ENCODE data around the gene ISCA1.

ISCA1 gene

DNA sequence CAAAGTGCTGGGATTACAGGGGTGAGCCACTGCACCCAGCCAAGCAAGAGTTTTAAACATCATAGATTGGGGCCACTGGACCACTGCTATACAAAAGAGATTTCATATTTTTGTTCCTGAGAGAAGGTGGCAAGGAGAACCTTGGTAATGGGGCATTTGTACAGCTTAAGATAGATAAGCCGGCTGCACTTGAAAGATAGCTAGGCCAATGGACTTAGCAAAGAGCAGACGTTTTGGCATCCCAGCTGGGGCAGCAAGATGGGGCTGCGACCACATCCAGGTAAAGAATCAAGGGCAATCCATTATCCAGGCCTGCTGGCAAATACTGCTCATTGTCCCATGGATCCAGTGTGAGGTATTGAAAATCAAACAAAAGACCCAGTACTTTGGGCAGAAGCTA is 3.9 kb upstream of the ISCA1 start:
- no peak for DNase-seq (ENCODE audit: low read depth in 1 of 2, low spot score in 1 of 2)

DNA sequence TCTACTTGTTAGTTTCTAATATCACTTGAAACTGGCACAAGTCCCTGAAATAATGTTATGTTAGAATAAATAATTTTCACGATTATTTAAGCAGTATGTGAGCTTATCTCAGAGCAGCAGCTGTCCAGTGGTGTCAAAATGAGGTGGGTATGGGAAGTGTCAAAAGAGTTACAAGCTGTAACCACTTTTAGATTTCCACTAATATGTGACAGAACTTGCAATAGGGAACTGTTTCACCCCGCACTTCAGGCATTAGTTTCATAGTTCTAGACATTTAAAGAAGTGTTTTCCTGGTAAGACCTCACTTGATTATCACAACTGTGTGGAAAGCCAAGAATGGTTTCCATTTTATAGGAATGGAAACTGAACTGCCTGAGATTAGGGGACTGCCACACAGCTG is 2.9 kb upstream of the ISCA1 start:
- DNase-seq (ENCODE audit: low read depth in 1 of 2, low spot score in 1 of 2), result no peak

DNA sequence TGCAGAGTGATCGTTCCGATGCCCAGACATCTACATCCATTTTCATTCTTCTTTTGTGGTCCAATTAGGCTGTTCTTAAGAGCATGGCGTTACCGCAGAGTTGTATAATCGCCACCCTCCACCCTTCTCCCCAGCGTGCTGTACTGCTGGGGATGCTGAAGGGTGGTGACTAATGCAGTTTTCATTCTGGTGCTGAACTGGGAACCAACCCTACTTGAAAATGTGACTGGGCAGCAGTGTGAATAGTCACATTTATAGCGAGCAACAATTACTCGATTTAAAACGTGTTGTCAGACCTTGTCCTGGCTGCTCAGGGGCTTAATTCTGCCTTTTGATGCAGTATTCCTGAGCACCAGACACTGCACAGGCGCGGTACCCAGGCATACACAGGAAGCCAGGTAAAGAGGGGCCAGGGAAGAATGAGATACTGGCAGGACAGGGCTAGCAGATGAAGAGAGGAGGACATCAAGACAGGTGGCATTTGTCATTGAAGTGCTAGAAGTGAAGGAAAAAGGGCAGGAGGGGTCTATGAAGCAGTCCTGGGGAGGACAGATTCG is 719 bp upstream of the ISCA1 start:
- DNase-seq (ENCODE audit: low read depth in 1 of 2, low spot score in 1 of 2), result no peak

DNA sequence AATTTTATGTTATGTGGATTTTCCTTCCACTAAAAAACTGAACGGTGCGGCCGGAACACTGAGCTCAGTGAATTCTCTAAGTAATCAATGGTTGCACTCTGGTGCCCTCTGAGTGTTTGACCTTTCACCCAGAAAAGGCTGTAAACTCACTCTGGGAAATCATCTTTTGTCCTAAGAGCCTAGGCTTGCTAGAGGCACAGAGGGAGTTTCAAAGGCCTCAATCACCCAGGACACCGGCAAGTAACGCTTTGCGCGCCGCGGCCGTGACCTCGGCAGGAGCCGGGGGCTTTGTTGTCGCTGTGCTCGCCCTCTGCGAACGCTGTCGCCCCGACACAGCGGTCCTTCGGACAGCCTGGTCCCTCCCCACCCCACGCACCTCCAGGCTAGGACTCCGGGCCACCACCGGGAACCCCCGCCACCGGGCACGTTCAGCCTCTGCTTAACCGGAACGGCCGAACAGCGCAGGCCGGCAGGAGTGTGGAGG is 703 bp downstream of the ISCA1 start:
- DNase-seq (ENCODE audit: low read depth in 1 of 2, low spot score in 1 of 2), result peak in 1 of 2 donors; percentile 6

DNA sequence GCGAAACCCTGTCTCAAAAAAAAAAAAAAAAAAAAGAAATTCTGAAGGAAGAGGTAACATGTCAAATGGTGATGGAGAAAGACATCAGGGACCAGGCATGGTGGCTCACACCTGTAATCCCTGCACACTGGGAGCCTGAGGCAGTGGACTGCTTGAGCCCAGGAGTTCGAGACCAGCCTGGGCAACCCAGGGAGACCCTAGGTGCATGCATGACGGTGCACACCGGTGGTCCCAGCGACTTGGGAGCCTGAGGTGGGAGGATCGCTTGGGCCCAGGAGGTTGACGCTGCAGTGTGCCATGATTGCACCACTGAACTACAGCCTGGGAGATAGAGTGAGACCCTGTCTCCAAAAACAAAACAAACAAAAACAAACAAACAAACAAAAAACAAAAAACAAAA is 1.8 kb downstream of the ISCA1 start:
- no peak for DNase-seq (ENCODE audit: low read depth in 1 of 2, low spot score in 1 of 2)

GRCh38 chr9:86279839-86280238 is 2.5 kb downstream of the ISCA1 start:
- no peak for DNase-seq (ENCODE audit: low read depth in 1 of 2, low spot score in 1 of 2)

DNA sequence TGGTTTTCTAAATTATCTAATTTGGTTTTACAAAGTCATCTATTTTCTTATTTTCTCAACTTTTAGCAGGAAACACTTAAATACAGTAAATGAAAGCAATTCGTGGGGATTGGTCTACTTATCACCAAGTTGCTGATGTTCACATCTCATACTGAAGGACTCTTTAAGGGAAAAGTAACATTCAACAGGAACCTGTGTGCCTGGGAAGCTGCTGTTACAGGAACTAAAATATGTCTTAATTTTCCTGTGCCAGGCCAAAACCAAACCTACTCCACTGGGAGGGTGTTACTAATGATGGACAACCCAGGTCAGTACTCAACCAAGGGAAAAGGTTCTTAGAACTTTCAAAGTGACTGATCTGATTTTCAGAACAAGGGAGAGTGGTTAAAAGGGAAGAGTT is 5.3 kb downstream of the ISCA1 start:
- no peak for DNase-seq (ENCODE audit: low read depth in 1 of 2, low spot score in 1 of 2)

DNA sequence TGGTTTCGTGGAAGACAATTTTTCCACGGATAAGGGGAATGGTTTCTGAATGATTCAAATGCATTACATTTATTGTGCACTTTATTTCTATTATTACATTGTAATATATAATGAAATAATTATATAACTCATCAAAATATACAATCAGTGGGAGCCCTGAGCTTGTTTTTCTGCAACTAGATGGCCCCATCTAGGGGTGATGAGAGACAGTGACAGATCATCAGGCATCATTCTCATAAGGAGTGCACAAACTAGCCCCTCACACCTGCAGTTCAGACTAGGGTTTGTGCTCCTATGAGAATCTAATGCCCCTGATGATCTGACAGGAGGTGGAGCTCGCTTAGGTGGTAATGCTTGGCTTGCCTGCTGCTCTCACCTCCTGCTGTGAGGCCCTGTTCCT is 6.4 kb downstream of the ISCA1 start:
- DNase-seq (ENCODE audit: low read depth in 1 of 2, low spot score in 1 of 2), result no peak

GRCh38 chr9:86274821-86275643 is 7.3 kb downstream of the ISCA1 start:
- DNase-seq (ENCODE audit: low read depth in 1 of 2, low spot score in 1 of 2), result no peak

DNA sequence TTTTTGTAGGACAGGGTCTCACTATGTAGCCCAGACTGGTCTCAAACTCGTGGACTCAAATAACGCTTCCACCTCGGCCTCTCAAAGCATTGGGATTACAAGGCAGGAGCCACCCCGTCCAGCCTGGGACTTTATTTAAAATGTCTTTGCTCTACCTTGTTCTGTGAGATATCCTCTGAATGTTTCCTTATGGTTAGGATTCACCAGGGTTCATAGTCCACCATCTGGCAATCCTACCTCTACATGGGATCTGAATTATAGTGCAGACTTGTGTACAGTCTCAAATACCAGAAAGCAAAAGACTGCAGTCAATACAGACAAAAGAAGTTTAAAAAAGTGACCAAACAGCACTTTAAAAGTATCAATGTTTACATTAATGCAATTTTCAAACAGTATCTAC is 10.1 kb downstream of the ISCA1 start:
- DNase-seq (ENCODE audit: low read depth in 1 of 2, low spot score in 1 of 2), result no peak

DNA sequence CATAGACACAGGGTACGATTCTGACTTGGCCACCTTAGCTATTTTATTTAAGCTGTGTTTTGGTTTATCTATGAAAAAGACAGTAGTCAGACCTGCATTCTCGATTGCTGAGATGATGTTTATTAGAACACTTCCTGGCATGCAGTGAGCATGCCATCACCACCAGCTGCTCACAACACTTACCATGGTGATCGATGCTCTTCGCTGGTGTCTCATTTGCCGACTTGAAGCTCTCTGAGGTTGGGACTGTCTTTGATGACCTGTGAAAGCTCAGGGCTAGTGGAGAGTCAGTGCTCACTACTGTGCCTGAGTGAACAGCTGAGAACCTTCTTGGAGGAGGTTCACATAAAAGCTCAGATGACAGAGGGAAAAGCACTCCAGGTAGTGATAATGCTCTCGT is 18.5 kb downstream of the ISCA1 start:
- DNase-seq (ENCODE audit: low read depth in 1 of 2, low spot score in 1 of 2), result no peak

DNA sequence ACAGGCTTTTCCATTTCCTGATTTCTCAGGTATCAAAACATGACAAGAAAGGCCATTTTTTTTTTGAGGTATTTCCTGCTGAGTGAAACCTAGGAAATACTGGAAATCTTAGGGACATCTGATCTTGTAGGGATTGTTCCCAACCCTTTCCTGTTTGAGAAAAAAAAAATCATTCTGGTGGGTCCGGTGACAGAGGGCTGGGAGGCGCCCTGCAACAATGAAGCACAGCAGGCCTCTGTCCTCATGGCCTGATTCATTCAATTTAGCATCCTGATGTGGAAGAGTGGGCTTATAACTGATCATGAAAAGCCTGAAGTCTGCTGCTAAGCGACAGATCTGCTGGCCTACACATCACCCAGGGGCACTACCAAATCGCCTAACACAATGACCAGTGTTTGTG is 19.8 kb downstream of the ISCA1 start:
- no peak for DNase-seq (ENCODE audit: low read depth in 1 of 2, low spot score in 1 of 2)

GRCh38 chr9:86259557-86259956 is 22.8 kb downstream of the ISCA1 start, which contains the start of gene C9orf153:
Gene C9orf153, minus strand, starts transcription at chr9:86259657. Its CDS starts 30,054 bp downstream, at chr9:86229603.
- DNase-seq (ENCODE audit: low read depth in 1 of 2, low spot score in 1 of 2), result no peak

GRCh38 chr9:86257391-86257790 is 24.9 kb downstream of the ISCA1 start:
- no peak for DNase-seq (ENCODE audit: low read depth in 1 of 2, low spot score in 1 of 2)

- DNase-seq (ENCODE audit: low read depth in 1 of 2, low spot score in 1 of 2), result no peak
These were observed 25.7 kb downstream of the ISCA1 start for GRCh38 chr9:86256653-86257052.

DNA sequence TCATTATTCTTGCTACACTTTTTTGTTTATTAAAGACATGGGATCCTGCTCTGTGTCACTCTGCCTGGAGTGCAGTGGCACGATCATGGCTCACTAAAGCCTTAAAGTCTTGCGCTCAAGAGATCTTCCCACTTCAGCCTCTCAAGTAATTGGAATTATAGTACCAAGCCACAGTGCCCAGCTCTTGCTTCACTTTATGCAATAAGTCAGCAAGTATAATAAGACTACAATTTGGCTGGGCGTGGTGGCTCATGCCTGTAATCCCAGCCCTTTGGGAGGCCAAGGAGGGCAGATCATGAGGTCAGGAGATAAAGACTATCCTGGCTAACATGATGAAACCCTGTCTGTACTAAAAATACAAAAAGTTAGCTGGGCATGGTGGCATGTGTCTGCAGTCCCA is 28.8 kb downstream of the ISCA1 start:
- no peak for DNase-seq (ENCODE audit: low read depth in 1 of 2, low spot score in 1 of 2)

DNA sequence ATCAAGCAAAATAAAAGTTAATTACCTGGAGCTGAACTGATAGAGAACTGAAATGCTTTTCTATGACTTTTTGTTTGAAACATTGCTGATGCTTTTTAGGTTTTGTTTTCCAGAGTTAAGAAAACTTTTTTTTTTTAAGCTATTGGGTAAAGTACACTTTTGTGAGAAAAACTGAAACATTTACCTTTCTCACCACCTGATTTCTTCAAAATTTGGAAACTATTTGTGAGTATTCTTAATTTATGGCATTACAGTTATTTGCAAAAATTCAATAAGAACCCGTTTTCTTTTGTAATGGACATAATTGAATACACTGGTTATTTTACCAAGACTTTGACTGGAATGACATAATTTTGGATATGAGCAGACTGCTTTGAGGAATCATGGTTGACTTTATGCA is 29.5 kb downstream of the ISCA1 start:
- DNase-seq (ENCODE audit: low read depth in 1 of 2, low spot score in 1 of 2), result no peak

DNA sequence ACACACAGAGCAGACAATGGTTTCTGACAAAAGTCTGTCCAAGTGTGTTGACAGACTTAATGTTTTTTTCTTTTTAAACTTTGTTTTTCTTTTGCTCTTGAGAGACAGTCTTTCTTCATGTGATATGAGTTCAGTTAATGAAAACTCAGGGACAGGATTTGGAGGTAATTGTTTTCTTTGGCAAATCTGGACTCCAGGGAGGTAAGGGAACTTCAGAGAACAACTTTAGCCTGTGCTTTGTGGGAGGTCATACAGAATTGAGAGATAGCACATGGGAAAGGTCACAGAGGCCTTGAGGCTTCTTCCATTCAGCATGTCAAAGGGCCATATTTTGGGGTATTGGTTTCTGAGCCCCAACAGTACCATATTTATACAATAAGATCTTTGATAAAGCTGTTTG is 32.2 kb downstream of the ISCA1 start:
- no peak for DNase-seq (ENCODE audit: low read depth in 1 of 2, low spot score in 1 of 2)

- no peak for DNase-seq (ENCODE audit: low read depth in 1 of 2, low spot score in 1 of 2)
These were observed 33.6 kb downstream of the ISCA1 start for GRCh38 chr9:86248746-86249145.

DNA sequence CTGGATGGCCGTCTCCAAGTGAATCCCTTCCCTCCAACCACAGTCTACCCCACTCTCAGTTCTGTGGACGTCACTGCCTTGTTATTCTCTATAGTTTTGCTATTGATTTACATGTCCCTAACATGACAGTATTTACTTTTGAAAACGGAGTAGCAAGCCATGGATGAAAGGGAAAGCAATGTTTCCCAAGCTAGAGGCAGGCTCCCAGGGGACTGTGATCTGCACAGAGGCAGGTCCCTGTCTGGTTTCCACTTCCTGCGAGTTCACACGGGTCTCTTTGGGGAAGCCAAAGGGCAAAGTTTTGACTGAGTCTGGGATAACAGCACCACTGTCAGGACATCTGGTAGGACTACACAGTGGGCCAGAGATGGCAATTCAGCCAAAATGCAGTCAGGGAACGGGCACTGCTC is 35.6 kb downstream of the ISCA1 start:
- DNase-seq (ENCODE audit: low read depth in 1 of 2, low spot score in 1 of 2), result no peak

DNA sequence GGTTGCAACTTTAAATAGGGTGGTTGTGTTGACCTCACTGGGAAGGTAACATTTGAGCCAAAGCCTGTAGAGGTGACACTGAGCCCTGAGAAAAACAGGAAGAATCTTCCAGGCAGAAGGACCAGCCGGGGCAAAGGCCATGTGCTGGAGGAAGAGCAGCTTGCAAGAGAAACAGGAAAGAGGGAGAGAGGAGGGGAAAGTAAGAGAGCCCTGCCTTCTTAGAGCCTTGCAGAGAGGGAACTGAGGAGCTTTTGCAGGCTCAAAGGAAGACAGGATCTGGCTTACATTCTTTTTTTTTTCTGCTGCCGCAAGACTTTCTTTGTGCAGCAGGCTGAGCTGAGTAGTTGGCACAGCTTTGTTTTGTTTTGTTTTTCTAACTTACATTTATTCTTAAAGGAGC is 40.3 kb downstream of the ISCA1 start:
- no peak for DNase-seq (ENCODE audit: low read depth in 1 of 2, low spot score in 1 of 2)

GRCh38 chr9:86241216-86241615 is 41.1 kb downstream of the ISCA1 start:
- no peak for DNase-seq (ENCODE audit: low read depth in 1 of 2, low spot score in 1 of 2)
